Natural killer cell (primary cell): Measurements from ENCODE around the gene MYL1. TPM values are rescaled to one million over a fixed set of nuclear protein-coding genes. Genes with fewer than 3 reads are reported as not detected.

Experiments
- ATAC-seq, 3 donors: fragments of 150-1000 bp in 2 of 3; fragments of 200-7000 bp in 1 of 3; cut with Tn5 transposase; 1 replicate in 1 of 3; 2 replicates in 2 of 3; pipeline ENCODE4 v1.10.0; 2021; ENCODE audit warnings: mild to moderate bottlenecking in 2 of 3, moderate library complexity in 2 of 3
- DNase-seq, 2 donors: peaks; one replicate each; pipeline versions ENCODE4 v3.0.0 to v3.0.0-alpha.2; 2013 to 2021; ENCODE audit warnings: mixed read lengths in 1 of 2
- H3K27ac ChIP-seq: one replicate; pipeline ENCODE4 v1.5.1; 2013; ENCODE audit warnings: mild to moderate bottlenecking, low read length
- H3K27me3 ChIP-seq: one replicate; pipeline ENCODE4 v1.6.1; 2013; ENCODE audit warnings: low read length; ENCODE audit not compliant: control insufficient read depth, insufficient read depth
- H3K36me3 ChIP-seq: one replicate; pipeline ENCODE4 v1.6.1; 2013; ENCODE audit warnings: low read length; ENCODE audit not compliant: control insufficient read depth, insufficient read depth
- H3K4me1 ChIP-seq: one replicate; pipeline ENCODE4 v1.6.1; 2013; ENCODE audit warnings: low read length; ENCODE audit not compliant: control insufficient read depth, insufficient read depth
- H3K4me3 ChIP-seq: one replicate; pipeline ENCODE4 v1.5.1; 2013; ENCODE audit warnings: low read length
- H3K9me3 ChIP-seq: one replicate; pipeline ENCODE4 v1.6.1; 2013; ENCODE audit warnings: low read length; ENCODE audit not compliant: control insufficient read depth, insufficient read depth
- H3K27ac Mint-ChIP-seq, 2 donors: one replicate each; pipeline ENCODE4 v1.8.0; 2022; ENCODE audit warnings: mild to moderate bottlenecking in 2 of 2, mixed read lengths in 2 of 2, moderate library complexity in 1 of 2
- H3K27me3 Mint-ChIP-seq, 2 donors: one replicate each; pipeline ENCODE4 v1.8.0; 2022; ENCODE audit warnings: low read depth in 2 of 2, mixed read lengths in 2 of 2
- H3K36me3 Mint-ChIP-seq: one replicate; pipeline ENCODE4 v1.8.0; 2022; ENCODE audit warnings: mixed read lengths
- H3K4me1 Mint-ChIP-seq, 2 donors: one replicate each; pipeline ENCODE4 v1.8.0; 2022; ENCODE audit warnings: mixed read lengths in 2 of 2
- H3K4me3 Mint-ChIP-seq: one replicate; pipeline ENCODE4 v1.8.0; 2022; ENCODE audit warnings: mild to moderate bottlenecking, moderate library complexity, mixed read lengths
- H3K9me3 Mint-ChIP-seq, 2 donors: one replicate each; pipeline ENCODE4 v1.8.0; 2022; ENCODE audit warnings: mixed read lengths in 2 of 2
- CTCF ChIP-seq: fragments of 200-600 bp; IDR thresholded peaks from one replicate; pipeline ENCODE4 v1.8.0; 2022; ENCODE audit warnings: antibody characterized with exemption
- WGBS: methylation state at CpG from one replicate; pipeline ENCODE4 v1.1.7; 2013; ENCODE audit warnings: missing lambda C conversion rate; ENCODE audit not compliant: insufficient coverage; 5-methylcytosine and 5-hydroxymethylcytosine counted together
- intact Hi-C: fragments of 100-400 bp; cut with micrococcal nuclease; formaldehyde crosslinking; loops from one replicate; pipeline ENCODE4 v1.14.2; 2022
- total RNA-seq, 4 donors: library from RNA; stranded (reverse); fragments of 120-200 nt in 1 of 4; gene quantifications; one replicate each; pipeline versions ENCODE4 v1.2.3 to v1.2.4, GENCODE V29; 2013 to 2022

MYL1 gene
- not detected for total RNA-seq
- 0.47 TPM for total RNA-seq (2013)

DNA sequence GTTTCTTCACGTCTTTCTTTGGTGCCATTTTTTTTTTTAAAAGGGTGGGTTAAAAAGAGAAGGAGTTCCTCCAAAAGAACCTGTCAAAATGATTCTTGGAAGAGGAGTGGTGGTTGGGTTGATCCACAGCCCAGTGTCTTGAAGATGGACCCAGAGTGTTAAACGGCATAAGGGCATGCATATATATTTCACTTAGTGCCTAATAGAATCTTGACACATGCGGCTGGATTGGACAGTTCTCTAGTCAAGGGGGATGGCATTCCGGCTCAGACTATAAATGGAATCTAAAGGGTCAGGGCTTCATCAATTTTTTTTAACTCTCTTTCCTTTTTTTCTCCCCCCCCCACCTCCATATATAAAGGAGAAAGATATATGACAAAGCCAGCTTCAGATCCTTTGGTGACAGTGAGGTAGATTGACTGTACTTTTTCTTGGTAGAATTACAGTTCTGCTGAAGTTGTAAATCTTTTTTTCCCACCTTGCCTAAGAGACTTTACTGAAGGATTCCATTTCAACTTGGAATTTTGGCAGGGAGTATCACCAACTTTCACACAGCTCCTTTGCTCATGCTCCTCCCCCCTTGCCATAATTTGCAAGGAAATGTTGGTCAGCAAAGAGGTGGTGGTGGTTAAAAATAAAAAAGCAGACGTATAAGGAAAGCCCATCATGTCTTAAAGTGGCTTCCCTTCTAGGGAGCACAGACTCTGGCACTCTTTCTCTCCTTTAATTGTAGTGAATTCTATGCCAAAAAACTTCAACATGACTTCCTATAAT is at the start of gene MYL1:
TSS of gene MYL1 (minus strand) at position 160 of the 774 bp plus-strand sequence. CDS start at position 28, 132 bp downstream.
- Mint-ChIP-seq H3K9me3 (peaks cover 0 to 2% of the 10 kb centered on the region in 2 donors), H3K36me3 (no peaks in the 10 kb centered on the region), H3K27me3 (no peaks in the 10 kb centered on the region), H3K4me3 (no peak within 1 kb of the TSS), H3K4me1 (no peaks in the 10 kb centered on the region), H3K27ac (no peak within 1 kb of the TSS)
- H3K27ac ChIP-seq, result no peak within 1 kb of the TSS
- DNase-seq (no peak), ATAC-seq (no peak)
- intact Hi-C loops, result no loop called here
- WGBS, result 84% methylated on average over 4 of the region's 5 CpGs
- no peaks in the 10 kb centered on the region for H3K27me3 ChIP-seq
- H3K36me3 ChIP-seq, result no peaks in the 10 kb centered on the region
- no peak for TF ChIP-seq CTCF
- no peaks in the 10 kb centered on the region for H3K4me1 ChIP-seq
- no peak within 1 kb of the TSS for H3K4me3 ChIP-seq
- no peaks in the 10 kb centered on the region for H3K9me3 ChIP-seq

- H3K27me3 Mint-ChIP-seq, result no peaks in the 10 kb centered on the region
- no peak overlapping the region for H3K4me3 Mint-ChIP-seq
- Histone ChIP-seq H3K27ac (no peak overlapping the region), H3K9me3 (no peaks in the 10 kb centered on the region), H3K36me3 (no peaks in the 10 kb centered on the region), H3K27me3 (no peaks in the 10 kb centered on the region), H3K4me3 (no peak overlapping the region), H3K4me1 (no peaks in the 10 kb centered on the region)
- no peak for ATAC-seq
- no peak overlapping the region for H3K27ac Mint-ChIP-seq
- no peaks in the 10 kb centered on the region for H3K36me3 Mint-ChIP-seq
- peaks cover 0 to 14% of the 10 kb centered on the region in 2 donors for H3K9me3 Mint-ChIP-seq
- intact Hi-C loops, result no loop called here
- no peaks in the 10 kb centered on the region for H3K4me1 Mint-ChIP-seq
- no peak for TF ChIP-seq CTCF
- no peak for DNase-seq
Measured at GRCh38 chr2:210363876-210364275, 48.9 kb upstream of the MYL1 start.

GRCh38 chr2:210363261-210363660 is 48.3 kb upstream of the MYL1 start:
- TF ChIP-seq CTCF, result no peak
- ATAC-seq, result no peak
- Histone ChIP-seq H3K27me3 (no peaks in the 10 kb centered on the region), H3K9me3 (no peaks in the 10 kb centered on the region), H3K27ac (no peak overlapping the region), H3K4me3 (no peak overlapping the region), H3K36me3 (no peaks in the 10 kb centered on the region), H3K4me1 (no peaks in the 10 kb centered on the region)
- no peaks in the 10 kb centered on the region for H3K36me3 Mint-ChIP-seq
- H3K4me1 Mint-ChIP-seq, result no peaks in the 10 kb centered on the region
- peaks cover 0 to 14% of the 10 kb centered on the region in 2 donors for H3K9me3 Mint-ChIP-seq
- DNase-seq, result no peak
- no peaks in the 10 kb centered on the region for H3K27me3 Mint-ChIP-seq
- intact Hi-C loops, result no loop called here
- H3K4me3 Mint-ChIP-seq, result no peak overlapping the region
- no peak overlapping the region for H3K27ac Mint-ChIP-seq

DNA sequence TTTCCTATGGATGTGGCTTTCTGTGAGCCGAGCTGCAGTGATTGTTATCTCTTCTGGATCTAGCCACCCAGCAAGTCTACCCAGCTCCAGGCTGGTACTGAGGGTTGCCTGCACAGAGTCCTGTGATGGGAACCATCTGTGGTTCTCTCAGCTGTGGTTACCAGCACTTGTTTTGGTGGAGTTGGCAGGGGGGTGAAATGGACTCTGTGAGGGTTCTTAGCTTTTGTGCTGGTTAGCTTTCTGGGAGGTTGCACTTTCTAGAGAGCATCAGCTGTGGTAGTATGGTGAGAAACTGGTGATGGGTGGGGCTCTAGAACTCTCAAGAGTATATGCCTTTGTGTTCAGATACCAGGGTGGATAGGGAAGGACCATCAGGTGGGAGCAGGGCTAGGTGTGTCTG is 45.4 kb upstream of the MYL1 start:
- H3K36me3 ChIP-seq, result no peaks in the 10 kb centered on the region
- H3K4me3 Mint-ChIP-seq, result no peak overlapping the region
- DNase-seq (no peak), ATAC-seq (no peak)
- no peak overlapping the region for H3K27ac ChIP-seq
- H3K27me3 Mint-ChIP-seq, result no peaks in the 10 kb centered on the region
- no peaks in the 10 kb centered on the region for H3K4me1 ChIP-seq
- no peak for TF ChIP-seq CTCF
- H3K9me3 Mint-ChIP-seq, result peaks cover 0 to 10% of the 10 kb centered on the region in 2 donors
- no peak overlapping the region for H3K4me3 ChIP-seq
- 0% methylated on average over 1 of the region's 1 CpG for WGBS
- H3K36me3 Mint-ChIP-seq, result no peaks in the 10 kb centered on the region
- H3K27ac Mint-ChIP-seq, result no peak overlapping the region
- H3K4me1 Mint-ChIP-seq, result no peaks in the 10 kb centered on the region
- intact Hi-C loops, result no loop called here
- H3K27me3 ChIP-seq, result no peaks in the 10 kb centered on the region
- no peaks in the 10 kb centered on the region for H3K9me3 ChIP-seq
